IMR-90 (cell line): ENCODE results near the gene UBE3C. TPM values are rescaled to one million over a fixed set of nuclear protein-coding genes. Genes with fewer than 3 reads are reported as not detected.

Source experiments
- ATAC-seq: fragments of 200-7000 bp; cut with Tn5 transposase; 2 replicates; pipeline ENCODE4 v1.9.1; 2020; ENCODE audit warnings: low read depth, mild to moderate bottlenecking, moderate library complexity
- BruUV-seq: library from RNA; stranded (reverse); fragments of 400-500 nt; replicated peaks from 2 replicates; lab custom pipeline; 2021; lab: Mats Ljungman, UMichigan
- CTCF ChIA-PET: fragments of 300-600 bp; formaldehyde crosslinking; extraction: SDS; loops from one replicate; lab custom pipeline; 2021; ENCODE audit warnings: antibody characterized with exemption; lab: Yijun Ruan, JAX
- POLR2A ChIA-PET: fragments of 300-600 bp; sonication (Branson Sonifier 250); formaldehyde crosslinking; loops from one replicate; lab custom pipeline; 2022; ENCODE audit warnings: antibody characterized with exemption; ENCODE audit not compliant: unreplicated experiment; lab: Charles Lee
- DNase-seq: peaks from one replicate; pipeline ENCODE4 v3.0.0; 2013
- H2AFZ ChIP-seq: replicated peaks from 2 replicates; pipeline ENCODE3; 2013; ENCODE audit warnings: low read length, mild to moderate bottlenecking; ENCODE audit not compliant: poor library complexity
- H2AK5ac ChIP-seq: 2 replicates; pipeline ENCODE4 v1.6.1; 2013; ENCODE audit warnings: low read depth, low read length, inconsistent platforms
- H2AK9ac ChIP-seq: replicated peaks from 2 replicates; pipeline ENCODE3; 2013; ENCODE audit warnings: mild to moderate bottlenecking, low read depth, low read length, moderate library complexity; ENCODE audit not compliant: poor library complexity
- H2BK120ac ChIP-seq: 2 replicates; pipeline ENCODE4 v1.6.1; 2013; ENCODE audit warnings: low read depth, low read length, inconsistent platforms
- H2BK15ac ChIP-seq: 3 replicates; pipeline ENCODE4 v1.6.1; 2013; ENCODE audit warnings: low read depth, low read length, inconsistent platforms
- H2BK20ac ChIP-seq: 2 replicates; pipeline ENCODE4 v1.6.1; 2013; ENCODE audit warnings: low read depth, mild to moderate bottlenecking, inconsistent platforms, low read length, moderate library complexity
- H2BK5ac ChIP-seq: 2 replicates; pipeline ENCODE4 v1.6.1; 2013; ENCODE audit warnings: mild to moderate bottlenecking, low read depth, low read length, inconsistent platforms; ENCODE audit not compliant: poor library complexity, severe bottlenecking
- H3K14ac ChIP-seq: replicated peaks from 2 replicates; pipeline ENCODE4 v1.6.1; 2013; ENCODE audit warnings: low read depth, low read length, inconsistent platforms
- H3K18ac ChIP-seq: 2 replicates; pipeline ENCODE4 v1.6.1; 2013; ENCODE audit warnings: low read depth, low read length, control low read depth
- H3K23ac ChIP-seq: 2 replicates; pipeline ENCODE4 v1.6.1; 2013; ENCODE audit warnings: low read depth, low read length, inconsistent platforms
- H3K27ac ChIP-seq: 2 replicates; pipeline ENCODE4 v1.5.1; 2013; ENCODE audit warnings: mild to moderate bottlenecking, control low read depth, low read length; ENCODE audit not compliant: insufficient read depth
- H3K27me3 ChIP-seq: 2 replicates; pipeline ENCODE4 v1.6.1; 2013; ENCODE audit warnings: low read length; ENCODE audit not compliant: control insufficient read depth, insufficient read depth
- H3K36me3 ChIP-seq: 2 replicates; pipeline ENCODE4 v1.6.1; 2013; ENCODE audit warnings: low read length, mixed read lengths; ENCODE audit not compliant: control insufficient read depth, insufficient read depth
- H3K4ac ChIP-seq: 2 replicates; pipeline ENCODE4 v1.6.1; 2013; ENCODE audit warnings: low read depth, low read length, inconsistent platforms
- H3K4me1 ChIP-seq: 2 replicates; pipeline ENCODE4 v1.6.1; 2013; ENCODE audit warnings: low read length, mixed read lengths; ENCODE audit not compliant: control insufficient read depth, insufficient read depth
- H3K4me2 ChIP-seq: 2 replicates; pipeline ENCODE4 v1.6.1; 2013; ENCODE audit warnings: low read depth, mild to moderate bottlenecking, control low read depth, low read length, moderate library complexity
- H3K4me3 ChIP-seq: 2 replicates; pipeline ENCODE4 v1.5.1; 2013; ENCODE audit warnings: low read depth, mild to moderate bottlenecking, control low read depth, low read length, moderate library complexity; ENCODE audit not compliant: insufficient read depth
- H3K56ac ChIP-seq: 2 replicates; pipeline ENCODE4 v1.6.1; 2013; ENCODE audit warnings: low read length, inconsistent platforms; ENCODE audit not compliant: insufficient read depth; ENCODE audit errors: extremely low read depth
- H3K79me1 ChIP-seq, 2 experiments: 2 replicates each; pipeline ENCODE4 v1.6.1; 2013; ENCODE audit warnings: low read length in 2 of 2, inconsistent platforms in 1 of 2, low read depth in 1 of 2
- H3K9ac ChIP-seq: 2 replicates; pipeline ENCODE4 v1.6.1; 2013; ENCODE audit warnings: low read depth, low read length, control low read depth
- H3K9me1 ChIP-seq: 2 replicates; pipeline ENCODE4 v1.6.1; 2013; ENCODE audit warnings: low read length, inconsistent platforms; ENCODE audit not compliant: insufficient read depth
- H3K9me3 ChIP-seq: 2 replicates; pipeline ENCODE4 v1.6.1; 2013; ENCODE audit warnings: low read length; ENCODE audit not compliant: control insufficient read depth, insufficient read depth
- H4K20me1 ChIP-seq: 2 replicates; pipeline ENCODE4 v1.6.1; 2013; ENCODE audit warnings: low read length, inconsistent platforms; ENCODE audit not compliant: insufficient read depth
- H4K5ac ChIP-seq: 2 replicates; pipeline ENCODE4 v1.6.1; 2013; ENCODE audit warnings: mild to moderate bottlenecking, low read depth, low read length, control low read depth
- H4K8ac ChIP-seq, 2 experiments: 2 replicates each; pipeline ENCODE4 v1.6.1; 2013; ENCODE audit warnings: low read depth in 2 of 2, low read length in 2 of 2, control low read depth in 1 of 2, inconsistent platforms in 1 of 2
- H4K91ac ChIP-seq: 2 replicates; pipeline ENCODE4 v1.6.1; 2013; ENCODE audit warnings: low read depth, low read length, inconsistent platforms; ENCODE audit not compliant: insufficient read depth
- BHLHE40 ChIP-seq: fragments of 150-350 bp; IDR thresholded peaks from 2 replicates; pipeline ENCODE4 v1.6.1; 2016; ENCODE audit warnings: mild to moderate bottlenecking, low read depth, low read length
- CEBPB ChIP-seq: IDR thresholded peaks from 2 replicates; pipeline ENCODE4 v1.6.1; 2012; ENCODE audit warnings: low read depth, low read length, improper control_type of control experiment
- MXI1 ChIP-seq: IDR thresholded peaks from 2 replicates; pipeline ENCODE4 v1.6.1; 2012; ENCODE audit warnings: low read depth, mild to moderate bottlenecking, low read length, moderate library complexity, borderline replicate concordance
- POLR2A ChIP-seq: IDR thresholded peaks from 2 replicates; pipeline ENCODE4 v1.6.1; 2012; ENCODE audit warnings: mild to moderate bottlenecking, low read depth, low read length
- USF2 ChIP-seq: fragments of 150-350 bp; IDR thresholded peaks from 2 replicates; pipeline ENCODE4 v1.6.1; 2017; ENCODE audit warnings: mild to moderate bottlenecking, antibody characterized with exemption, low read length, low read depth
- WGBS, 2 experiments: methylation state at CpG; one replicate each; pipeline versions ENCODE4 v1.1.5 to v1.1.7; 2013; ENCODE audit warnings: missing lambda C conversion rate in 2 of 2; ENCODE audit not compliant: insufficient read length in 1 of 2; ENCODE audit errors: extremely low coverage in 2 of 2; 5-methylcytosine and 5-hydroxymethylcytosine counted together
- dilution Hi-C: fragments of 300-500 bp; cut with HindIII; formaldehyde crosslinking; loops from one replicate; pipeline ENCODE4 v1.14.3; 2018; ENCODE audit warnings: low sequenced_read_pairs; ENCODE audit not compliant: unreplicated experiment
- in situ Hi-C: fragments of 300-500 bp; cut with MboI; formaldehyde crosslinking; loops from 3 replicates; pipeline ENCODE4 v1.14.3; 2019; ENCODE audit warnings: low sequenced_read_pairs, inconsistent platforms, mixed read lengths
- intact Hi-C: fragments of 100-400 bp; cut with micrococcal nuclease; formaldehyde crosslinking; loops from 2 replicates; pipeline ENCODE4 v1.10.0; 2022
- polyA plus RNA-seq, 3 experiments: library from polyadenylated mRNA; depleted of rRNA; stranded (reverse); fragments of >200 nt; gene quantifications; 2 replicates each; pipeline ENCODE4 v1.2.3, GENCODE V29; 2012; ENCODE audit warnings: low replicate concordance in 1 of 3
- total RNA-seq: library from RNA; depleted of rRNA; stranded (reverse); fragments of >200 nt; gene quantifications from 2 replicates; pipeline ENCODE4 v1.2.3, GENCODE V29; 2012
- TF ChIP-seq, protein P1 (sequence below): fragments of 150-350 bp; IDR thresholded peaks from 2 replicates; pipeline ENCODE4 v1.6.1; 2016; ENCODE audit warnings: low read depth, mild to moderate bottlenecking, low read length, moderate library complexity, borderline replicate concordance

Gene UBE3C
- total and polyA plus RNA-seq, 2 of the 4 experiments (the other 2 are of a cell fraction): 43.0 to 60.6 TPM

DNA sequence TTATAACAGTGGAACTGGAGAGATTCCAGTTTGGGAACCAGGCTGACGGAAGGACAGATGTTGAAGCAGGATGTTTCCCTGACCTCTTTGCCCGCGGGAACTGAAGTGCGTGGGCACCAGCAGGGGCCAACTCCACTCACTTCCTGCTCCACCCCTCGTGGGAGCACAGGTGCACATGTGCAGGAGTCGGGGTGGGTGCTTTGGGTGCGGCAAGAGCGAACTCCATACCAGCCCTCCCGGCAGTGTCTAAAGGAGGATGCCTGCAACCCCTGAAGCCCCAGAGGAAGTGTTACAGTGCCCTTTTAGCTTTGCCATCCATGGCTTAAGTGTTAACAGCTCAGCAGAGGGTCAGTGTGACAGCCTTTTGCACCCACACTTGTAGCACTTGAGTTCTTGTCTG, 27.4 kb upstream of the UBE3C start:
- Histone ChIP-seq H4K91ac (no peak overlapping the region), H3K4me3 (no peak overlapping the region), H2AK5ac (no peak overlapping the region), H2BK5ac (no peak overlapping the region), H3K56ac (no peak overlapping the region), H3K9me1 (no peaks in the 10 kb centered on the region), H3K4me1 (no peaks in the 10 kb centered on the region), H2AFZ (no peak overlapping the region), H2AK9ac (no peak overlapping the region), H2BK15ac (no peak overlapping the region), H2BK120ac (no peak overlapping the region), H3K4me2 (no peak overlapping the region), H2BK20ac (no peak overlapping the region), H3K18ac (no peak overlapping the region), H3K14ac (no peak overlapping the region), H3K9me3 (peaks cover 2% of the 10 kb centered on the region), H3K27ac (no peak overlapping the region), H4K8ac (no peak overlapping the region), H4K5ac (no peak overlapping the region), H3K4ac (no peak overlapping the region), H4K20me1 (no peaks in the 10 kb centered on the region), H3K23ac (no peak overlapping the region), H3K9ac (no peak overlapping the region), H3K36me3 (no peaks in the 10 kb centered on the region), H3K27me3 (peaks cover 1% of the 10 kb centered on the region), H3K79me1 (no peaks in the 10 kb centered on the region)
- ATAC-seq: no peak
- intact Hi-C loops: no loop called here
- no CpG with 5 or more reads among the region's 9 CpGs for WGBS, 2 experiments
- ChIA-PET CTCF (no interaction called here), POLR2A (no interaction called here)
- DNase-seq: no peak
- dilution Hi-C loops: no loop called here
- TF ChIP-seq POLR2A: no peak
- TF ChIP-seq USF2: no peak
- TF ChIP-seq BHLHE40: no peak
- no peak for TF ChIP-seq CEBPB
- TF ChIP-seq MXI1: no peak
- TF ChIP-seq, protein P1, sequence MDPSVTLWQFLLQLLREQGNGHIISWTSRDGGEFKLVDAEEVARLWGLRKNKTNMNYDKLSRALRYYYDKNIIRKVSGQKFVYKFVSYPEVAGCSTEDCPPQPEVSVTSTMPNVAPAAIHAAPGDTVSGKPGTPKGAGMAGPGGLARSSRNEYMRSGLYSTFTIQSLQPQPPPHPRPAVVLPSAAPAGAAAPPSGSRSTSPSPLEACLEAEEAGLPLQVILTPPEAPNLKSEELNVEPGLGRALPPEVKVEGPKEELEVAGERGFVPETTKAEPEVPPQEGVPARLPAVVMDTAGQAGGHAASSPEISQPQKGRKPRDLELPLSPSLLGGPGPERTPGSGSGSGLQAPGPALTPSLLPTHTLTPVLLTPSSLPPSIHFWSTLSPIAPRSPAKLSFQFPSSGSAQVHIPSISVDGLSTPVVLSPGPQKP: no peak
- BruUV-seq: no TSS peak
- in situ Hi-C loops: no loop called here
